Activated naive CD4-positive, alpha-beta T cell treated with Interleukin-2 at 50 U/mL for 16 hours (primary cell): ENCODE results near the gene TCERG1L.
"Not testable (repeated sequence)": the region's sequence is repeated elsewhere in the genome, so short reads cannot be mapped to it uniquely, and the experiment has no call there.

Experiments
- DNase-seq: peaks from one replicate; pipeline ENCODE4 v3.0.0-alpha.2; 2020

The TCERG1L gene

DNA sequence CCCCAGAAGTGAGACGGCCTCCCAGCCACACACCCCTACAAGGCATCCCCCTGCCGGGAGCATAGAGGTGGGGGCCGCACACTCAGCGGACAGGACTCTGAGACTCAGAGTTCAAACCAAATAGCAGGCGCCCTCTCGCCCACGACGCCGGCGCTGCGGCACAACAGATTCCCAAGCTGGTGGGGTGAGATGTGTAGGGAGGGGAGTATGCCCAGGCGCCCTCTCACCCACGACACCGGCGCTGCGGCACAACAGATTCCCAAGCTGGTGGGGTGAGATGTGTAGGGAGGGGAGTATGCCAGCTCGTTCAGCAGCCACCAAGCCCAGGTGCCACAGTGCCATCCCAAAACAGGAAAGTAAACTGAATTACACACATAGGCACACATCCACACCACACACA, 64.7 kb downstream of the TCERG1L start:
- DNase-seq, result no peak

DNA sequence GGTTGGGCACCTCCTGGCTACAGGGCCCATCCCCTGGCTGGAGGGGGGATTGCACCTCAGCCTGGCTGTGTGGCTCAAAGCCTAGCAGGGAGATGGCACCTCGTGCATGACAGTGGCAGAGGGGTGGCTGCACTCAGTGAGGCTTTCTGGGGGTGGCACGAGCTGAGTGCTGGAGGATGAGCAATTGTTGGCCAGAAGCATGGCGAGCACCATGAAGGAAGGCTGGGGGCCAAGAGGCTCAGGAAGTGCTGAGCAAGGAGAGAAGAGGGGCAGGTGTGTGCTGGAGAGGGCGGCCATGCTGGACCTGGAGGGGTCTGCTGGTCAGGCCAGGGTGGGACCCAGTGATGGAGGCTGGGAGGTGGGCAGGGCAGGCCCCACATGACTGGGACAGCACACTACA, 65.4 kb downstream of the TCERG1L start:
- DNase-seq, result no peak

GRCh38 chr10:131245475-131246059, 66.0 kb downstream of the TCERG1L start:
- no peak for DNase-seq

DNA sequence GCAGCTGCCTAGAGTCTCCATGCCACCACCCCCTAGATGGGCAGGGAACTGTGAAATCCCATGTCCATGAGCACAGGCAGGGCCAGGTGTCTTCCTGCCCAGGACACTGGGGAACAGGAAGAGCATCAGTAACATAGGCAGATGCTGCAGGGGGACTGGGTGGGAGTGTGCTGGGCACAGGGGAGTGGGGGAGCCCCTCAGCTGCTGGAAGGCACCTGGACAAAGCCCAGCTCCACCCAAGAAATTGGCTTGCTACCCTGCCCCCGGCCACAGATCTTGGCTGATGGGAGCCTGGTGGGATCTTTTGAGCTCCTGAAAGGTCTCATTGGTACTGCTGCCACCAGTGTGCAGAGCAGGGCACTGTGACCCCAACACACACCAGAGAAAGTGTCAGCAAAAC, 66.7 kb downstream of the TCERG1L start:
- no peak for DNase-seq

- DNase-seq, result no peak
Observed at GRCh38 chr10:131243076-131243475, 68.4 kb downstream of the TCERG1L start.

- DNase-seq, result no peak
Observed at GRCh38 chr10:131242007-131242406, 69.5 kb downstream of the TCERG1L start.

GRCh38 chr10:131240691-131241090, 70.8 kb downstream of the TCERG1L start:
- no peak for DNase-seq

- DNase-seq, result no peak
Observed at GRCh38 chr10:131239926-131240325, 71.6 kb downstream of the TCERG1L start.

DNA sequence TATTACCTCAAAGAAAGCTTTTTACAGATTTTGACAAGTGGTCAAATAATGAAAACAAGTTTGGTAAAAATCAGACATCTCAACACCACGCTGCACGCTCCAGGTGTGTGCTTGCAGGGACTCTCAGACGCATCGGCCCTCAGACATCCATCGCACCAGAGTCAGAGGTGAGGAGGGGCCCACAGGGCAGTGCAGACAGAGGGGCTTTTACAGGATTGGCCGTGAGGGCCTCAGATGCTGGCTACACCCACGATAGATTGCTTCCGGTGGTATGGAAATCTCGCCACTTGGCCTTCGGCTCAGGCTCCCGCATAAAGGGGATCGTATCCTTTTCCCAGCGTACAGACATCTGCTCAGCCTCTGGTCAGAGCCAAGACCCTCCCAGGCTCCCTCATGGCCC, 72.1 kb downstream of the TCERG1L start:
- no peak for DNase-seq

DNA sequence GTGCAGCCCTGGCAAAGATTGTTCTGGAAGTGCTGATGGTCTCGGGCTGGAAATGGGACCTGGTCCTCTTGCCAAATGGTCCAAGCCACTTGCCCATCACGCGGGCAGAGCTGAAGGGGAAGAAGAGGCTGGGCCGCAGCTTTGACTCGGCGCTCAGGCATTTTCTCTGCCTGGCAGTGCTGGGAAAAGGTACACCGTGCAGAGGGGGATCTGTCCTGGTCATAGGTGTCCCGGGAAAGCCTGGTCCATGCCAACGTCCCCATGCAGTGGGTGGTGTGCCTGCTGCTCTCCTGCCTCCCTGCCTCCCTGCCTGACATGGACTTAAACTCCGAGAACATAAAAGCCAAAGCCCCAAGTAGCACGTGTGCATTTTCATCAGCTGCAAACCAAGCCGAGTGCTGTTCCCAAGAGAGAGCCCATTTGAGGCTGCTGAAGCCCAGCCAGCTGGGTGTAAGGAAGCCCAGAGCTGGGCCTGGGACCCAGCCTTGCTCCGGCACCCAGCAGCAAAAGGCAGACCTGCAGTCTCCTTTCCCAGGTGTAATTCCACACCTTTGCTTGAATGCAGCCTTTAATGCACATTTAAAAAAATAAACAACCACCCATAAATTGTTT, 72.7 kb downstream of the TCERG1L start:
- no peak for DNase-seq

DNA sequence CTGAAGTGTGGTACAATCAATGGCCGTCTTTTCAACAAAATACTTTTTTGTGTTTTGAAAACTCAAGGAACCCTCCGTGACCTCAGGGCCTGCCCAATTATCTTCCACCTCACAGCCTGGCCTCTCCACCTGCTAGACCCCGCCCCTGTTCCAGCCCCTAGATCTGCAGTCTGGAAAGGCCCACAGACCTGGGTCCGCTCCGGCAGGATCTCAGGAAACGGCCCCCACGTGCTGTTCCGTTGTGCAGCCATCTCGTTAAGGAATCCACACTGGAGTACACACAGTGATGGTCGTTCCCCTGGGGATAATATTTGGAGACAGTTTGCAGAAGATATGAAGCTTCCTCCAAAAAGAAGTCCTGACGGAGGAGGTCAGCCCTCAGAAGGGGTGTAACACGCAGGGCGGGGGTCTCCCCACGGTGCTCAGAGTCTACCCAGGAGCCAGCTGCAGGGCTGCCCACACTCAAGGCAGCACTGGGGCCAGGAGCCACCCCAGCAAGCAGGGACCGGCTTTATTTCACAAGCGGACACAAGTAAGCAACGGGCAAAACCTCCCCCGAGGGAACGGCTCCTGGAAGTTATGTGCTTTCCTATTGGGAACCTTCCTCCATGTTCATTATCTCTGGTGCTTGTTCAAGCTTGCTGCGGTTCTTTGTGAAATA, 73.4 kb downstream of the TCERG1L start:
- no peak for DNase-seq

DNA sequence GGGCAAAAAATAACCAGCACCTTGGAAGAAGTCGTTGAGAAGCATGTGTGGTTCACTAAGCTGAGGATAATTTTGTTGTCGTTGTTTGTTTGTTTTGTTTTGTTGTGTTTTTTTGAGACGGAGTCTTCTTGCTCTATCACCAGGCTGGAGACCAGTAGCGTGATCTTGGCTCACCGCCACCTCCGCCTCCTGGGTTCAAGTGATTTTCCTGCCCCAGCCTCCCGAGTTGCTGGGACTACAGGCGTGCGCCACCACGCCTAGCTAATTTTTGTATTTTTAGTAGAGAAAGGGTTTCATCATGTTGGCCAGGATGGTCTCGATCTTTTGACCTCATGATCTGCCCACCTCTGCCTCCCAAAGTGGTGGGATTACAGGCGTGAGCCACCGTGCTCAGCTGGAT, 76.9 kb downstream of the TCERG1L start:
- not testable (repeated sequence) for DNase-seq

GRCh38 chr10:131233611-131234258, 77.8 kb downstream of the TCERG1L start:
- DNase-seq, result no peak

DNA sequence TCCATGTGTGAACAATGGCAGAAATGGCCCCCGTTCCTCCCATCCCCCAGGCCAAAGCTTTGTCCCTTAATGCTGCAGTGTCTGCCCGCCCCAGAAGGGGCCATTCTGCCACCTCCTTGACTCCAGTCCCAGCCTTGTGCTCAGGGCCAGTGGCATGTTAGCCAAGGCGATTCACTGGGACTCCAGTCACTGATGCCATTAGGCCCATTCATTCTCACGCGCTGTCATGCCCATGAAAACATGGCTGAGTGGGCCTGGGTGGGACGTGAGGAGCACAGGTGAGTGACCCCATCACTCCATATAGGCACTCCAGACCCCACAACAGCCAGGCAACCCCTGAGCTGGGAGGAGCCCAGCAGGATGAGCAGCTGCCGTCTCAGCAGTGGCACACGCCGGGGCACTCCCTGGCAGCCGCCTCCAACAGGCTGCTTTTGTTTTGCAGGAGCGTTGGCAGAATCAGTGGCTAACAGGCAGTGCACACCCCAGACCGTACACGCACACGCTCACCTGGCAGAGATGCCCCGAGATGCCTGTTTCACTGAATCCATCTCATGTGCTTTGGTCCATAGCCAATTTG, 79.5 kb downstream of the TCERG1L start:
- no peak for DNase-seq

- no peak for DNase-seq
Observed at GRCh38 chr10:131231323-131231964, 80.1 kb downstream of the TCERG1L start.

- no peak for DNase-seq
Observed at GRCh38 chr10:131230641-131231322, 80.7 kb downstream of the TCERG1L start.

DNA sequence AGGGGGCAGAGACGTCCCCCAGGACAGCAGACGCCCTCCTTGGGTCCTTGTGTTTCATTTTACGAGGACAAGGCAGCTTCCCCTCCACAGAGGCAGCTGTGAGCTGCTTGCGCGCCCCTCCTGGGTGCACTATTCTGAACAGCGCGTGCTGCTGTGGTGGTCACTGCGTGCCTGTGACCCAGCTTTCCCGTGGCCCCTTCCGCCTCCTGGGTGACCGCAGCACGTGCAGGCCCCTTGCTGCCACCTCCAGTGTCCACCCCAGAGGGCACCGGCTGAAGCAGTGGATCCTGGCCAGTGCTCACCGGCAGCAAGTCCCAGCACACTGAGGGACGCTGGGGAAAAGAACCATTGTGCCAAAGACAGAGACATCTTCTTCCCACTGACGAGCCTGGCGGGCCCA, 81.4 kb downstream of the TCERG1L start:
- DNase-seq, result no peak

DNA sequence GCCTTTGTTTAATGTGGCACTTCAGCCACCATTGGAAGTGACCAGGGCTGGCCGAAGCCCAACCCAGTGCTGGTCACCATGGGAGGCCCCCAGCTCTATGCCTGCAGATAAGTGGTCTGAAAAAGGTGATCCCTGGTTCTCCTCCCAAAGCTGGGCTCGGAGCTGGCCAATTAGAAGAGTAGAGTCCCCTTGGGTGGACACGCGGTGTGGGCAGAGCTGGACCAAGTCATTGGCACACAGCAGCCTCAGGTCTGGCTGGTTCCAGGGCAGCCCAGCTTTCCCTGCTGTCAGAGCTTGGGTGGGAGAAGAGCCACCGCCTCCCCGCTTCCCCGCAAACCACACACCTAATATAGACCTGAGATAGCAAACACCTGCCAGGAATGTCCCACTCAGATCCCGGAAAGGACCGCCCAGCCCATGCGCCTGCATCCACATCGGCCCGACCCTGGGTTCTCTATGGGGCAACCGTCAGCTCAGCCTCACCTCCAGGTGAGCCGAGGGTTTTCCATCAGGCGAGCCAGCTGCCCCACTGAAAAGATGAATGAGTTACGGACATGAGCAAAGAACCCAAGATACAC, 84.3 kb downstream of the TCERG1L start:
- no peak for DNase-seq

- DNase-seq, result no peak
Observed at GRCh38 chr10:131226446-131227162, 84.9 kb downstream of the TCERG1L start.

DNA sequence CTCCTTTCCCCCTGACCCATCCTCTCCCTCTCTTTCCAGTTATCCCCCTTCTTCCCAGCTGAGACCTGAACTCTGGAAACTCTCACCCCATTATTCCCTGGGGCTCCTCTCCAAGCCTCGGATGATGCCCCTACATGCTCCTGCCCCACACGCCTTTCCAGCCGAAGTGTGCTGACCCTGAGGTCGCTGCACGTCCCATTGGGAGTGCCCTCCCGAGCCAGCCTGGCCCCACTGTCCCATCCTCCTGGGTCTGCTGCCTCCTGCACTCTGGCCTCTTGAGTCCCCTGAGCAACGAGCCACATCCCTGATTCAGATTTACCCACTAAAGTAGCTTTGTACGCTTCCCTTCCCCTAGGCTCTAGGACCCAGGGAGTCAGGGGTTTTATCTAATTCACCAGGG, 87.4 kb downstream of the TCERG1L start:
- no peak for DNase-seq

- no peak for DNase-seq
Observed at GRCh38 chr10:131223422-131223821, 88.1 kb downstream of the TCERG1L start.

- no peak for DNase-seq
Observed at GRCh38 chr10:131222986-131223385, 88.5 kb downstream of the TCERG1L start.
